Measurements from ENCODE around the gene SLC18B1.

- no peak for TF ChIP-seq CTCF (IDR thresholded peaks at IDR 0.05)
- no peak for TF ChIP-seq POLR2A (IDR thresholded peaks at IDR 0.05; ENCODE audit: low read length)
Observed at GRCh38 chr6:132758689-132759088, 39.7 kb downstream of the SLC18B1 start.

Measured in A549 (cell line).